Tibial nerve (tissue), 4 donors: ENCODE results near the gene SCN9A. TPM values are rescaled to one million over a fixed set of nuclear protein-coding genes. Genes with fewer than 3 reads are reported as not detected.

Source experiments
- DNase-seq, 2 donors: peaks; one replicate each; pipeline ENCODE4 v3.0.0-alpha.2; 2019; ENCODE audit warnings: low spot score in 2 of 2
- H3K27ac ChIP-seq, 4 donors: fragments of 200-600 bp; sonication (generic) in 3 of 4; one replicate each; pipeline ENCODE4 v1.5.1; 2017 to 2019; ENCODE audit warnings: mild to moderate bottlenecking in 1 of 4
- H3K27me3 ChIP-seq, 2 donors: fragments of 200-600 bp; sonication (generic) in 1 of 2; one replicate each; pipeline versions ENCODE4 v1.5.1 to v1.6.0; 2017 to 2019
- H3K36me3 ChIP-seq, 3 donors: fragments of 200-600 bp; sonication (generic); one replicate each; pipeline ENCODE4 v1.5.1; 2018 to 2019
- H3K4me1 ChIP-seq, 4 donors: fragments of 200-600 bp; sonication (generic) in 3 of 4; one replicate each; pipeline ENCODE4 v1.5.1; 2017 to 2019
- H3K4me3 ChIP-seq, 4 donors: fragments of 200-600 bp; sonication (generic) in 3 of 4; one replicate each; pipeline ENCODE4 v1.5.1; 2017 to 2019; ENCODE audit warnings: mild to moderate bottlenecking in 1 of 4, moderate library complexity in 1 of 4
- H3K9me3 ChIP-seq, 4 donors: fragments of 200-600 bp; sonication (generic) in 3 of 4; one replicate each; pipeline ENCODE4 v1.5.1; 2017 to 2019
- CTCF ChIP-seq, 5 experiments: fragments of 200-600 bp in 3 of 5; fragments of 450-650 bp in 2 of 5; sonication (generic) in 3 of 5; IDR thresholded peaks; one replicate each; pipeline ENCODE4 v1.5.1; 2016 to 2019; ENCODE audit warnings: antibody characterized with exemption in 5 of 5, mild to moderate bottlenecking in 3 of 5, moderate library complexity in 2 of 5
- EP300 ChIP-seq, 2 donors: sonication (generic); formaldehyde crosslinking; IDR thresholded peaks; one replicate each; pipeline ENCODE4 v1.6.1; 2017; ENCODE audit warnings: antibody characterized with exemption in 2 of 2, mild to moderate bottlenecking in 1 of 2
- POLR2A ChIP-seq, 2 donors: fragments of 450-650 bp; IDR thresholded peaks; one replicate each; pipeline ENCODE4 v1.6.1; 2017; ENCODE audit warnings: antibody characterized with exemption in 2 of 2, mild to moderate bottlenecking in 2 of 2, moderate library complexity in 2 of 2
- WGBS, 2 donors: methylation state at CpG; one replicate each; pipeline ENCODE4 v1.1.5; 2018; 5-methylcytosine and 5-hydroxymethylcytosine counted together
- total RNA-seq, 4 donors: library from RNA; depleted of rRNA; stranded (reverse); fragments of >200 nt; gene quantifications; one replicate each; pipeline ENCODE4 v1.1.0, GENCODE V29; 2016

Gene SCN9A
- total RNA-seq, 4 donors from 2014 or later: 8.2 to 36.1 (median 17.2) TPM

- DNase-seq: no peak
- no peak overlapping the region for H3K4me3 ChIP-seq
- H3K27me3 ChIP-seq: no peaks in the 10 kb centered on the region
- H3K4me1 ChIP-seq: no peaks in the 10 kb centered on the region
- peak overlapping the region in 1 of 4 donors; percentile 50 for H3K27ac ChIP-seq
- H3K9me3 ChIP-seq: no peaks in the 10 kb centered on the region
- peaks cover 0 to 17% (median 0%) of the 10 kb centered on the region in 3 donors for H3K36me3 ChIP-seq
- WGBS, 2 donors: 91 to 100% methylated on average over 1 of the region's 1 CpG
- TF ChIP-seq CTCF (IDR thresholded peaks at IDR 0.05) (no peak), EP300 (IDR thresholded peaks at IDR 0.05) (no peak), POLR2A (IDR thresholded peaks at IDR 0.05) (no peak)
Measured at GRCh38 chr2:166240387-166241313, 135.1 kb downstream of the SCN9A start.

GRCh38 chr2:166239548-166239947 lies 136.2 kb downstream of the SCN9A start:
- no peaks in the 10 kb centered on the region for H3K27me3 ChIP-seq
- peaks cover 0 to 17% (median 0%) of the 10 kb centered on the region in 3 donors for H3K36me3 ChIP-seq
- TF ChIP-seq POLR2A (IDR thresholded peaks at IDR 0.05) (no peak), EP300 (IDR thresholded peaks at IDR 0.05) (no peak)
- H3K4me3 ChIP-seq: no peak overlapping the region
- H3K4me1 ChIP-seq: no peaks in the 10 kb centered on the region
- 45 to 50% methylated on average over 3 of the region's 3 CpGs for WGBS, 2 donors
- peak overlapping the region in 2 of 4 donors; percentile 20 to 50 for H3K27ac ChIP-seq
- H3K9me3 ChIP-seq: no peaks in the 10 kb centered on the region
- no peak for DNase-seq

- TF ChIP-seq EP300 (IDR thresholded peaks at IDR 0.05): no peak
- no peak for TF ChIP-seq CTCF (IDR thresholded peaks at IDR 0.05)
- no peak for TF ChIP-seq POLR2A (IDR thresholded peaks at IDR 0.05)
- H3K4me3 ChIP-seq: no peak overlapping the region
- no peaks in the 10 kb centered on the region for H3K4me1 ChIP-seq
- peaks cover 0 to 17% (median 0%) of the 10 kb centered on the region in 3 donors for H3K36me3 ChIP-seq
- H3K27ac ChIP-seq: no peak overlapping the region
- no peak for DNase-seq
- H3K27me3 ChIP-seq: no peaks in the 10 kb centered on the region
- H3K9me3 ChIP-seq: no peaks in the 10 kb centered on the region
Measured at GRCh38 chr2:166238176-166238575, 137.6 kb downstream of the SCN9A start.

- TF ChIP-seq EP300 (IDR thresholded peaks at IDR 0.05): no peak
- TF ChIP-seq CTCF (IDR thresholded peaks at IDR 0.05): no peak
- no peak for TF ChIP-seq POLR2A (IDR thresholded peaks at IDR 0.05)
- no peak for DNase-seq
- 38 to 47% methylated on average over 7 of the region's 7 CpGs for WGBS, 2 donors
- H3K27ac ChIP-seq: no peak overlapping the region
- H3K27me3 ChIP-seq: no peaks in the 10 kb centered on the region
- H3K4me3 ChIP-seq: no peak overlapping the region
- H3K36me3 ChIP-seq: peaks cover 0 to 5% (median 0%) of the 10 kb centered on the region in 3 donors
- no peaks in the 10 kb centered on the region for H3K4me1 ChIP-seq
- H3K9me3 ChIP-seq: no peaks in the 10 kb centered on the region
Measured at GRCh38 chr2:166234112-166234846, 141.5 kb downstream of the SCN9A start.

- Histone ChIP-seq H3K9me3 (no peaks in the 10 kb centered on the region), H3K4me1 (no peaks in the 10 kb centered on the region), H3K27me3 (no peaks in the 10 kb centered on the region), H3K27ac (no peak overlapping the region), H3K36me3 (peaks cover 0 to 5% (median 0%) of the 10 kb centered on the region in 3 donors), H3K4me3 (no peak overlapping the region)
- 90 to 93% methylated on average over 2 of the region's 2 CpGs for WGBS, 2 donors
- no peak for TF ChIP-seq EP300 (IDR thresholded peaks at IDR 0.05)
- TF ChIP-seq POLR2A (IDR thresholded peaks at IDR 0.05): no peak
- TF ChIP-seq CTCF (IDR thresholded peaks at IDR 0.05): no peak
- DNase-seq: no peak
Measured at GRCh38 chr2:166233244-166233643, 142.5 kb downstream of the SCN9A start.
